OCI-M2 (cell line): ENCODE data around the gene CXXC5.
"Not testable (repeated sequence)": the region's sequence is repeated elsewhere in the genome, so short reads cannot be mapped to it uniquely, and the experiment has no call there.

Experiments
- DNase-seq: peaks from one replicate; lab custom pipeline; 2025; ENCODE audit not compliant: unreplicated experiment; lab: John Stamatoyannopoulos, UW

The CXXC5 gene

DNA sequence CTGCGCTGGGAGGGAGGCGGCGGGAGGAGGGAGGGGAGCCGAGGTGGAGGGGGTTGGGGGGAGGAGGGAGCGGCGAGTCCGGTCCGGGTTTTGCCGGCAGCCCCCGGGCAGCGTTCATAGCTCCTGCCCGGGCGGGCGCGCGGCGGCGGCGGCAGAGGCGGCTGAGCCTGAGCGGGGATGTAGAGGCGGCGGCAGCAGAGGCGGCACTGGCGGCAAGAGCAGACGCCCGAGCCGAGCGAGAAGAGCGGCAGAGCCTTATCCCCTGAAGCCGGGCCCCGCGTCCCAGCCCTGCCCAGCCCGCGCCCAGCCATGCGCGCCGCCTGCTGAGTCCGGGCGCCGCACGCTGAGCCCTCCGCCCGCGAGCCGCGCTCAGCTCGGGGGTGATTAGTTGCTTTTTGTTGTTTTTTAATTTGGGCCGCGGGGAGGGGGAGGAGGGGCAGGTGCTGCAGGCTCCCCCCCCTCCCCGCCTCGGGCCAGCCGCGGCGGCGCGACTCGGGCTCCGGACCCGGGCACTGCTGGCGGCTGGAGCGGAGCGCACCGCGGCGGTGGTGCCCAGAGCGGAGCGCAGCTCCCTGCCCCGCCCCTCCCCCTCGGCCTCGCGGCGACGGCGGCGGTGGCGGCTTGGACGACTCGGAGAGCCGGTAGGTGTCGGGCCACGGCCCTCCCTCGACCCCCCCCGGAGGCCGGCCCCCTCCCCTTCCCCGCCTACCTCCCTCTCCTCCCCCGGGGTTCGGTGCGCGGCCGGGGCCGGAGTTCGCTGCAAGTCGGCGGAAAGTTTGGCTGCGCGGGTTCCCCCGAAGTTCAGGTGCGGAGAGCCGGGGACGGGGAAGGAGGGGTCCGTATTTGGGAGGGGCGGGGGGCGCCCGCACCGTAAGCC is at the start of gene CXXC5:
Gene CXXC5, plus strand, starts transcription at position 145 of the 877 bp plus-strand sequence. CDS start 32,175 bp downstream, outside the sequence.
- DNase-seq, result no peak

DNA sequence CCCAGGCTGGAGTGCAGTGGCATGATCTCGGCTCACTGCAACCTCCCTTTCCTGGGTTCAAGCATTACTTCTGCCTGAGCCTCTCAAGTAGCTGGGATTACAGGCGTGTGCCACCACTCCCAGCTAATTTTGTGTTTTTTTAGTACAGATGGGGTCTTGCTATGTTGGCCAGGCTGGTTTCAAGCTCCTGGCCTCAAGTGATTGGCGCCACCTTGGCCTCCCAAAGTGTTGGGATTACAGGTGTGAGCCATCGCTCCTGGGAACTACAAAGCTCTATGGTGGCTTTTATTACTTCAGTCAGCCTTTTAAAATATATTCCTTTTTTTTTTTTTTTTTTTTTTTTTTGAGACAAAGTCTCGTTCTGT is 49.6 kb upstream of the CXXC5 start:
- not testable (repeated sequence) for DNase-seq

DNA sequence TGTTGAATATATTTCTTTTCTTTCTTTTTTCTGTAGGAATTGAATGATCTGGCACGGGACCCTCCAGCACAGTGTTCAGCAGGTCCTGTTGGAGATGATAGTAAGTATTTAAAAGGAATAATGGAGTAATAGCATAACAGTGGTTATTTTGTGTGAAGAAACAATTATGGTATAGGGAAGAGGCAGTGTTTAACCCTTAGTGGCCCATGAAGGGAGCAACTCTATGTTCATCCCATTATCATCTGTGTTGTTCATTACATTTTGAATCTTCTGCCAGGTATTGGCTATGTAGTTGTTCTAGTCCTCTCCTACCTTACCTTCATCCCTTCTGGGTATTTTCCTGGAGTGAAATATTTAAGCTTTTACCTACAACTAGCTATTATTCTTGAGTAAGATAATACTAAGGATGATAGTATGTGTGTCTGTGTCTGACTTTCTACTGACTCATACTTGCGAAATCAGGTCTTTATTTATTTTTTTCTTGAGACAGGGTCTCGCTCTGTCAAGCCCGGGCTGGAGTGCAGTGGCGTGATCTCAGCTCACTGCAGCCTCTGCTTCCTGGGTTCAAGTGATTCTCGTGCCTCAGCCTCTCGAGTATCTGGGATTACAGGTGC is 47.7 kb upstream of the CXXC5 start:
- DNase-seq, result no peak

DNA sequence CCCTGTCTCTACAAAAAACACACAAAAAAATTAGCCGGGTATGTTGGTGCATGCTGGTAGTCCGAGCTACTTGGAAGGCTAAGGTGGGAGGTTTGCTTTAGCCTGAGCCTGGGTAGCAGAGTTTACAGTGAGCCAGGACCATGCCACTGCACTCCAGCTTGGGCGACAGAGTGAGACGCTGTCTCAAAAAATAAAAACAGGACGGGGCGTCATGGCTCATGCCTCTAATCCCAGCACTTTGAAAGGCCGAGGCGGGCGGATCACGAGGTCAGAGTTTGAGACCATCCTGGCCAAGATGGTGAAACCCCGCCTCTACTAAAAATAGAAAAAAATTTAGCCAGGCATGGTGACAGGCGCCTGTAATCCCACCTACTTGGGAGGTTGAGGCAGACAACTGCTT is 46.7 kb upstream of the CXXC5 start:
- no peak for DNase-seq

DNA sequence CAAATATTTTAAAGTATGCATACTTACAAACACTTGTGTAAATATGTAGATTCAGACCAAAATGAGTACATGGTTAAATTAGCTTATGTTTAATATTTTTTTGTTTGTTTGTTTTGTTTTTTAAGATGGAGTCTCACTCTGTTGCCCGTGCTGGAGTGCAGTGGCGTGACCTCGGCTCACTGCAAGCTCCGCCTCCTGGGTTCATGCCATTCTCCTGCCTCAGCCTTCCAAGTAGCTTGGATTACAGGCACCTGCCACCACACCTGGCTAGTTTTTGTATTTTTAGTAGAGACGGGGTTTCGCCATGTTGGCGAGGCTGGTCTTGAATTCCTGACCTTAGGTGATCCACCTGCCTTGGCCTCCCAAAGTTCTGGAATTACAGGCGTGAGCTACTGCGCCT is 46.2 kb upstream of the CXXC5 start:
- not testable (repeated sequence) for DNase-seq

DNA sequence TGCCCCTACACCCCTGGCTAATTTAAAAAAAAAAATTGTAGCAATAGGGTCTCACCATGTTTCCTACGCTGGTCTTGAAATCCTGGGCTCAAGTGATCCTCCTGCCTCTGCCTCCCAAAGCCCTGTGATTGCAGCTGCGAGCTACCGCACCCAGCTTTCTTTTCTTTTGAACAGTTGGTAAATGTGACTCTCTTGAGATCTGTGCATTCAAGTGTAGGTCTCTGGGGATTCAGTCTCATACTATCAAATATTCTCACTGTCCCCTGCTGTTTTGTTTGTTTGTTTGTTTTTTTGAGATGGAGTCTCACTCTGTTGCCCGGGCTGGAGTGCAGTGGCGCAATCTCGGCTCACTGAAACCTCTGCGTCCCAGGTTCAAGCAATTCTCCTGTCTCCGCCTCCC is 42.3 kb upstream of the CXXC5 start:
- DNase-seq, result no peak

DNA sequence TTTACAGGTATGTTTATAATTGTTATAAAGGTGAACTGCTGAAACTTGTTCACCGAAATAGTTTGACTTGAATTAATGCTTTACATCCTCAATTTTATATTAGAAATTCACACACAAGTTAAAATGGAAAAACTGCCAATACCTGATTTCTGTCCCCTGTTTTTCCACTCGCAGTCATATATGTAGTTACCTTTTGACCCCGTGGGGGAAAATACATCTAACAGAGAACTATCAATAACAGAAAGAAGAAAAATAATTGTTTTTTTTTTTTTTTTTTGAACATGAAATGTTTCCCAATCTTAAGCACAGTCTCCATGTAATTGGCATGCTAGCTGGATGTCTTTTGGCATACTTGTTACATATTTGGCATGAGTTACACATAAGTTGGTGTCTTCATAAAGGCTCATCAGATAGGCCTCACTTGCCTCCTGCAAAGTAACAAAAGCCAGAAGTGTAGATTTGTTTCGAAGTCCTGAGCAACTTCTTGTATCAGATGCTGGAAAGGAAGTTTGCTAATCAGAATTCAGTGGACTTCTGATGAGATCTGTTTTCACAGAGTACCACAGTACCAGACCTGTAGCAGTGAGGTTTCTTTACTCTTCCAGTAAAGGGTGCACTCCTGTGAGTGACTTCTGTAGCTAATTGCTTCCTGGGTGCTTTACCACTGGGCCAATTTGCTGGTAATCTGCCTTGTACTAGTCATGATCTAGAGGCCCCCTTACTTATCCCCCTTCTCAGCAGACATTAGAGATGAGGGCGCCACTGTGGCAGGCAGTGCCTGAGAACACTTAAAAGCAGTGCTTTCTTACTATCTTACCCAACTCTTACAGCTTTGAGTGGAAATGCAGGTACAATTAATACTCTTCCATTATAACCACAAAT is 36.2 kb upstream of the CXXC5 start:
- no peak for DNase-seq

DNA sequence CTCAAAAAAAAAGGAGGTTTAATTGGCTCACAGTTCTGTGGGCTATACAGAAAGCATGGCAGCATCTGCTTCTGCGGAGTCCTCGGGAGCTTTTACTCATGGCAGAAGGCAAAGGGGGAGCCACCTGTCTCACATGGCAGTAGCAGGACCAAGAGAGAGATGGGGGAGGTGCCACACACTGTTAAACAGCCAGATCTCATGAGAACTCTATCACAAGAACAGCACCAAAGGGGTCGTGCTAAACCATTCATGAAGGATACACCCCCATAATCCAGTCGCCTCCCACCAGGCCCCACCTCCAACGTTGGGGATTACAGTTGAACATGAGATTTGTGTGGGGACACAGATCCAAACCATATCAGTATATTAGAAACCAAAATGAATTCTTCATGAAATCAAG is 28.3 kb upstream of the CXXC5 start:
- DNase-seq, result no peak

DNA sequence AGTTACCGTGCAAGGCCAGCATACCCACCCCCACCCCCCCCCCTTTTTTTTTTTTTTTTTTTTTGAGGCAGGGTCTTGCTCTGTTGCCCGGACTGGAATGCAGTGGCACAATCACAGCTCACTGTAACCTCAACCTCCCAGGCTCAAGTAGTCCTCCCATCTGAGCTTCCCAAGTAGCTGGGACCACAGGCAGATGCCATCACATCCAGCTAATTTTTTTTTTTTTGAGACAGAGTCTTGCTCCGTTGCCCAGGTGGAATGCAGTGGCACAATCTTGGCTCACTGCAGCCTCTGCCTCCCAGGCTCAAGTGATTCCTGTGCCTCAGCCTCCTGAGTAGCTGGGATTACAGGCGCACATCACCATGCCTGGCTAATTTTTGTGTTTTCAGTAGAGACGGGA is 22.8 kb upstream of the CXXC5 start:
- not testable (repeated sequence) for DNase-seq

DNA sequence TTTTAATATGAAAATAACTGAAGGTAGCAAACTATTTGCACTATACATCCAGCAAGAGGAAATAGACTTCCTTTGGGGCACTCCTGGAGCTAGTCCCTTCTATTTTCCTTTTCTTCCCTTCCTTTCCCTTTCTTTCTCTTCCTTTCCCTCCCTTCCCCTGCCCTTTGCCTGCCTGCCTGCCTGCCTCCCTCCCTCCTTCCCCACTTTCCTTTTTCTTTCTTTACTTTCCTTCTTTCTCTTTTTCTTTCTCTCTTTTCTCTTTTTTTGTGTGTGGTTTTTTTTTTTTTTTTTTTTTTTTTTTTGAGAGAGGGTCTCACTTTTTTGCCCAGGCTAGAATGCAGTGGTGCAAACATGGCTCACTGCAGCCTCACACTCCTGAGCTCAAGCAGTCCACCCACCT is 17.3 kb upstream of the CXXC5 start:
- no peak for DNase-seq

DNA sequence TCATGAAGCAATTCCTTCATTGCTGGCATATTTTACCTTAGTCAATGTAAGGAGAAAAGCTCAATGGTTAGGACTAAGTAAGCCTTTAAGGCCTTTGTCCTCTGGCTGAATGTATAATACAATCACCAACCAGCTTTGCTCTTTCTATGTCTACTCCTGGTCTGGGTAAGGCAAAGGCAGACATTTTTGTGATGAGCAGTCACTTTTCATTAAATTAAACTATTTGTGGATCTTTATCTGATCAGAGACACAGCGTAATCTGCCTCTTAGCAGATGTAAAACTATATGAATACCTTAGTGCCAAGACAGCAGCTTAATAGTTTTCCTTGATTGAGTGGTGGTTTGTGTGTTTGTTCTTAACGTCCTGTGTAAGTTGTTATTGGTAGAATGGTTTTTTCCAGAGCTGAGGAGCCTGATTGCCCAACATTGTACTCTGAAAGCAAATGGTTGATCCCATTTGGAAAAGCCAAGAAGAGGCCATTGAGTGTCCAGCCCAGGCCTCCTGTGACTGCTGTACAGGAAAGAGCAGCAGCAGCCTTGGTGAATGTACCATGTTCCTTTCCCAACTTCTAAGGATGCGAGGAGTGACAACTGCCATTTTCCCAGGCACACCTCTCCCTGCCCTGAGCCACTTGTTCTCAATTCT is 16.5 kb upstream of the CXXC5 start:
- DNase-seq, result no peak

DNA sequence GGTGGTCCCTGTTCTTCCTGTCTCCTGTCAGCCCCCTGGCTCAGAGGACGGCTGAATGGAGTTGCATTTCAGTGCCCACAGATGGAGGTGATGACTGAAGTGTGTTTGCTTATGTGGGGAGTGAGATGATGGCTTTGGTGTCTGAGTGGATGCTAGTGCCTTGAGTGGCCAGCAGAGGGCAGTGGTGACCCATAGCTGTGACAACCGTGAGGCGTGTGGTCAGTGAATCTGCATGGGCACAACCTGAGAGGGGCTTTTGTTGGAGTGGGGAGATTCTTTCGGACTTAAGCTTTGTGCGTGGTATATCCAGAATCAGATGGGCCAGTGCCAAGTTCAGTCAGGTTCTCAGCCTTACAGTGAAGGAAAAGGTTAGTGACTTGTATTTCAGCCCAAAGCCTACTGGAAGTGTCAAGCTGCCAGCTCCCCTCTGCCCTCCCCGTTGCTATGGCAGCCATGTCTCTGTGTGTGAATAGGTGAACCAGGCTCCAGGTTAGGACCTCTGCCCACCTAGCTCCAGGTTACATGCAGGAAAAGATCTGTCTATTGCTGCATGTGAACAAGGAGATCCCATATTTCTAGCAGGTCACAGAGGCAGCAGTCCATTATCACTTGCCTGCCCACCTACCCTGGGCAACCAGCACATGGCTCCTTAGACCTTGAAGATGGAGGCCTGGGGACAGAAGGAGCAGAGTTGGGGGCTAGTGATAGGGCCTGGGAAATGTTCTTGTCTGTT is 14.7 kb upstream of the CXXC5 start:
- peak; percentile 33 for DNase-seq

DNA sequence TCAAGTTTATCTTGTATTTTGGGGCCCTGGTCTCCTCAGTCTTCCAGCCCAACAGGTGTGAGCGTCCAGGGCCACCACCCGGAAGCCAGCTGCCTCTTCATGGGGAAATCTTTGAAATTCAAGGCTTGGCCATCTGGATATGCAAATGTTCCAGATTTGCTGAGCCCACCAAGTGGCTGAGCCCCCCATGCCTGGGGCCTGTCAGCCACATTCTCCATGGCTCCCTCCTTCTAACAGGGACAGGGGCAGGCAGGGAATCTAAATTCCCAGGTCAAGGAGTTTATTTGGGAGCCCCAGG is 14.2 kb upstream of the CXXC5 start:
- DNase-seq, result no peak

DNA sequence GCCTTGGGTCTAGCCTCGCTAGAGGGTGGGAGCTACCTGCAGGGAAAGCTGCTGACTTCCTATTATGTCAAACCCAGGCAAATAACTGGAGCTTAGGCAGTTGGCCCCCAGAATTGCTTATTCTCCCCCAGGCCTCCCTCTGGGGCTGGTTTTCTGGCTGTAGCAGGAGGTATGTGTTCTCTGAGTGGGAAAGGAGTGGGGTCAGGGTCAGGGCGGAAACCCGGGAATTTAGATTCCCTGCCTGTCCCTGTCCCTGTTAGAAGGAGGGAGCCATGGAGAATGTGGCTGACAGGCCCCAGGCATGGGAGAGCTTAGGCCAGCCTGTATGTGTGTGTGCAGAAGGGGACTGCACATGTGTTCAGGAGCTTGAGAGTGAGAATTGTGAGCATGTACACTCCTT is 13.6 kb upstream of the CXXC5 start:
- no peak for DNase-seq

DNA sequence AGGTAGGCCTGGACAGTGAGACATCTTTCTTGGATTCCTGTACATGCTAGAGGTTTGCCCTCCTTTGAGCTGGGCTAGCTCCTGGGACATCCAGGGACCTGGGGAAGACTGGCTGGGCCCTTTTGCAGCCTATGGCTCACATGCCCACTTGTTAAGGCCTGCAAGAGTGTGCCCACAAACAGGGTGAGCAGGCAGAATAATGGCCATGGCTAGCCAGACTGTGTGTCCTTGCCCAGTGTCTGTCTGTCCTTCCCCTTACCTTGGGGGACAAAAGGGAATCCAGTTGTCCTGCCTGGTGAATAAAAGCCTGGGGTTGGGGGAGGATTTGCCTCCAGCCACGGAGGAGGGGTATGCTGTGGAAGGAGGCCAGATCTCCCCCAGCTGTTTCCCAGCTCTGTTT is 13.0 kb upstream of the CXXC5 start:
- no peak for DNase-seq

DNA sequence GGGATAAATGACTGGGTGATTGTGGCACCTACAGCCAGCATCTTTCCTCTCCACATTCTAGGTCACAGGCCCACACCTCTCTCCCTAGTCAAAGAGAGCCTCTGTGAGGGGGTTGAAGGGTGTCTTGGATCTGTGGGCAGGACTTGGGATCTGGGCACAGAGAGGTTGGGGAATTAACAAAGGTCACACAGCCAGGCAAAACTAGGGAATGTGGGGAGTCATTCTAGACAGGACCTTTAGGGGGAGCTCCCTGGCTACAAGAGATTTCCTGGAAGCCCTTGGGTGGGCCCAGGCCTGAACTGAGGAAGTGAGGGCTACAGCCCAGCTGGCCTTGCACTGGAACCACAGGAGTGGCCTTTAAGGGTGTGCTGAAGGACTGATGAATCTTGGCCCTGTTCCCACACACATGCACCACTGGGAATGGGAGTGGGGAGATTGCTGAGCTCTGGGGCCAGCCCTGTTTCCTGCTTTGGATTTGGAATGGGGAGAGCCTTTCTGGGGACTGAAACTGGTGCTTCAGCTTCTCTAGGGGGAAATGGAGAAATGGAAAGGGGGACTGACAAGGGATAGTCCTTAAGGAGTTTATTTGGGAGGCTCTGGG is 12.4 kb upstream of the CXXC5 start:
- peak; percentile 37 for DNase-seq

DNA sequence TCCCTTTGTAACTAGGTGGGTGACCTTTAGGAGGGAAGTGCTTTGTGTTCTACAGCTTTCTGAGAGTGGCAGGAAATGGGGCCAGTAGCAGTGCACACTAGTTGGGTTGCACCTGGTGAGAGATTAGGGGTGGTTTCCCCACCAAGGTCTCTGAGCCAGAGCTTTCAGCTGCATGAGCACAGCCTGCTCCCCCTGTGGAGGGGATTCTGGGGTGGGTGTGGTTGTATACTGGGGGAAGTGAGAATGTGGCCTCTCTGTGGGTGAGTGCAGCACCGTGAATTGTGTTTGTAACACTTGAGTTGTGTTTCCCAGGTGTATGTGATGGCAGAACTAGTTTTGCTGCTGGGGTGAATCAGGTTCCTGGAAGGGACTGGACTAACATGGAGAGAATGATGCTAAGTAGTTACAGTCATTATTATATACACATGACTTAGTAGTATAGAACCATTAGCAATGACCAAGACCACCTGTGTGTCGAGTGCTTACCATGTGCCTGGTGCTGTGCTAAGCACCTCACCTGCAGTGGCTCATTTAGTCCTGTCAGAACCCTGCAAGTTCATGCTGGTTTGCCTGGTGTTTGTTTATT is 11.8 kb upstream of the CXXC5 start:
- no peak for DNase-seq

DNA sequence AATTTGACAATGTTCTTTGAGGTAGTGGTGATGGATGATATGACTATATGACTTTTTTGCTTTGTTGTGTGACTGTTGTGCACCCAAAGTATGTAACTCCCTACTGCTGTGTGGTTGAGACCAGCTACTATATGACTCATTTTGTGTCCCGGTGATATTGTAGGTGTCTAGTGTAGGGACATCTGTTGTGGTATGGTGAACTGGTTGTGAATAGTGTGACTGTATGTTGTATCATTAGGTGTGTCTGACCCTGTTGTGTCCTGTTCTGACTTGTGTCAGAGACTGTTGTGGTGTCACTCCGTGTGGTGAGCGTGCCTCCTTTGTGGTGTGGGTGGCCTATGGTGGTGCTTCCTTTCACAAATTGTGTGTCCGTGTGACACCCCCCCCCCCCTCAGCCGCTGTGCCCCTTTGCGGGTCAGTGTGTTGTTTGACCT is 11.2 kb upstream of the CXXC5 start:
- no peak for DNase-seq

DNA sequence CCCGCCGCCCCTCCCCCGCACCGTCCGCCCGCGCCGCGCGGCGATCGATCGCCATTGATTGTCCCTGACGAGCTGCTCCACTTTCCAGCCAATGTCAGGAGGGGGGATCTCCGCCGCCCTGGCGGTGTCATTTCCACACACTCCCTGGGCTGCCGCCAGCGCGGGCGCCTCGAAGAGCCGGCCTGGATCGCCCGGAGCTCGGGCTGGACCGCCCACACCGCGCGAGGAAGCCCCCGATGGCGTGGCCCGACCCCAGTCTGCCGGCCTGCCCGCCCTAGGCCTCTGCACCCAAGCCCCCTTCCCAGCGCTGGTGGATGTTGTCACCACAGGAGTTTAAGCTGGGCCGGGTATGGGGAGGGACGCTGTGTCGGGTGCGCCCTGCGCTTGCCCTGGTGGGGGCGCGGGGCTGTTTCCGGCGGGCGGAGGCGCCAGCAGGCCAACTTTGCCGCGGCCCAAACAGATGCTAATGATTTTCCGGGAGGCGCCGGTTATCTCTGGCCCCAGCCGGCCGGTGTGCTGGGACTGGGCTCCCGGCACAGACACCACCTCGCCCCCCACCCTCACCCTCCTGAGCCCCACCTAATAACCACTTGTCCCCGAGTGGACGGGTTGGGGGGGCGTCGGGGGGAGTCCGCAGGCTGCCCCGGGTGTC is 10.6 kb upstream of the CXXC5 start:
- peak; percentile 76 for DNase-seq
